HL-60/S4 treated with retinoic acid at 250 ng/mL for 4 days and 3 days (cell line): ENCODE results near the gene DDX31.

Source experiments
- in situ Hi-C: fragments of 300-500 bp; cut with MboI; formaldehyde crosslinking; loops from 2 replicates; pipeline ENCODE4 v1.7.0; 2022; ENCODE audit warnings: low sequenced_read_pairs

Gene DDX31

DNA sequence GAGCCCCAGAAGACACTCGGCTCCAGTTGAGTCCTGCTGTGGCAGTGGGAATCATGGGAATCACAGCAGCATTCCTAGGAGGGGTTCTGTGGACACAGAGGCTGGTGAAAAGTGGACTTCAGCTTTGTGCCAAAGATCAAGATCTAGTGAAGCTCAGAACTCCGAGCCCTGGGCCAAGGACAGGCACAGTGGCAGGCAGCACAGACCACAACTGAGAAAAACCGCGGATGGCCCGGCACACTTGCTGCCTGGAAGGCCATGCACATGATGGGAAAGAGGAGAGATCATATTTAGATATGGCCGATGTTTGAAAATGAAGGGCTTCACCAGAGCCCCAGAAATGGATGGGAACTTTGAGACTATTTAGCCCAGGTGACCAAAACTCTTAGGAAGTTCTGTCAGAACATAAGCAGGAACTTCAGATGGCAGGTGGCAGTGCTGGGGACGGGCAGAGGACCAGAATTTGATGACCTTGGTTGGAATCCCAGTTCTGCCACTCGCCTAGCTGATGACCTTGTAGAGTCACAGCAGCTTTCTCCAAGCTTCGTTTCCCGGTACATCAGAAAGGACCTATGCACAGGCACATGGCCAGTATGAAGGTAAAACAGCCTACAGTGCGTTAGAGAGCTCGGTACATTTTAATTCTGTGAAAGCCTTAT, 69.3 kb downstream of the DDX31 start:
- in situ Hi-C loops, result no loop called here

DNA sequence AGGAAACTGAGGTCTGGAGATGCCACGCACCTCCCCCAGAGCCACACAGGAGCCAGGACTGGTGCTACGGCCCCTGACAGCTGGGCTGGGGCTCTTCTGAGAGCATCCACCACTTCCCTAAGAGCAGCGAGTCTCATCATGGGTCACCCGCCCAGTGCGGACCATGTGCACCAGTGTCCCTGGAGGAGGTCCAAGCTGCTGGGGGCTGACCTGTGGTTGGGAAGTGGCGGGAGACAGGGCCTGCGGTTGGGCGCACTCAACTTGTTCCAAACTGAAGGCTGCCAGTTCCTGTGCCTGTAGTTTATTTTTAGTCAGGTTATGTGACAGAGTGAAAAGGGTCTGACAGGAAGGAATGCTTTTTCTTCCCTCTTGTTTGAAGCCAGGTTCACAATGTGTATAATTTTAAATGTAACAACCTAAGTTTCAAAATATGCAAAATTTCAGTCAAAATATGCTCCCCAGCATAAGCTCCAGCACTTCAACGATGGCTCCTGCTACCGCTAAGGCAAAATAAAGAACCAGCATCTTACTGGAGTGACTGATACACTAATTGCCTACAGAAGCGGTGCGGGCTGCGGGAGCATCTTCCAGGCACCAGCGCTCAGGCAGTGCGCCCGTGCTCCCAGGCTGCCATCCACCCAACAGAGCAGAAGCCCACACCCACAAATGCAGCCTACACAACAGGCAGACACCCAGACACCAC, 72.6 kb downstream of the DDX31 start:
- in situ Hi-C loops, result no loop called here

DNA sequence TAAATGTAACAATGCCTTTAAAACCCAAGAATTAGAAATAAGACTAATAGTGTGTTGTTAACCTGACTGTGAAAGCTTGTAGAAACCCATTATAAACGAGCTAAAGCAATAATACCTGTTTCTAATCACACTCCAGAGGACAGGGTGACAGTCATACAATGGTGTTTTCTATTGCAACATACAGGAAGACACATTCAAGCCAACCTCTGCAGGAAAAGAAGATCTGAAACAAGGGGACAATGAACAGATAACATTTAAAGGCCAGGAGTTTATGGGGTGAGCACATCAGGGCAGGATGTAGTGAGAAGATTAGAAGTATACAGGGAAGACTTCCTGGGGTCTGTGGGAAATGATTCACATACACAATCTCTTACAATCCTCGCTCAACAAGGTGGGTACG, 73.6 kb downstream of the DDX31 start:
- in situ Hi-C loops, result no loop called here

DNA sequence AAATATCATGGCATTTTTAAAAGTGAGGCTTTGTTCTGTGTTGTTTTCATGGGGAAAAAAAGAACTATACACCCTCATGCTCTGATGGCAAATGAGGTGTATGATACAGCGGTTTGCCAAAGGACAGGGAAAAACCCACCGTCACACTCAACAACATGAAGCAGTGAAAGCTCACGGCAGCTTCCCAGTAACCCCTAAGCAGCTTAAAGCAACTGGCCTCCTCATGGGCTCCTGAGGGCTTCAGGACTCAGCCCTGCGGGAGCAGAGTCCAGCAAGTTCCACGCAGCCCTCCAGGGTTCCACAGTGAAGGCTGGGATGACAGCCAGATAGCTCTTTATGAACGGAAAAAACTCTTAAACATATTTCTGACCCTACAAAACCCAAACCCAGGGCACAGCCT, 74.5 kb downstream of the DDX31 start:
- in situ Hi-C loops, result no loop called here

GRCh38 chr9:132594412-132594811, 75.4 kb downstream of the DDX31 start:
- in situ Hi-C loops, result no loop called here

DNA sequence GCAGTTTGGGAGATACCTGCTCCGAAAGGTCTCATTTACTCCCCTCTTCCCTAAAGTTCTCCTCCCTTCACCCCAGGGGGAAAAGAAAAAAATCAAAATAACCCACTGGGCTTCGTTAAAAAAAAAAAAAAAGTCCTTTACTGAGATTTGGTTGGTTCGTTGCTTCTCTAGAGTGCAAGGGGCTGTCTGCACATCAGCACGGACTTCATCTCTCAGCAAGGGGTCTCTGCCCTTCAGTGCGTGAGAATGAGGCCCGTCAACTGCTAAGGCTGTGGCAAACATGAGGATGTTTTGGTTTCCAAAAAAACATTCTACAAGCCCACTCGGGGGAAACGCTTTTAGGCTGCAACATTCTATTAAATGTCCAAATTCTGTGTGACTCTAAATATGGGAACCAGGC, 77.3 kb downstream of the DDX31 start:
- in situ Hi-C loops, result no loop called here

GRCh38 chr9:132591751-132592314, 78.0 kb downstream of the DDX31 start:
- in situ Hi-C loops, result no loop called here

GRCh38 chr9:132591244-132591643, 78.5 kb downstream of the DDX31 start:
- in situ Hi-C loops, result no loop called here

GRCh38 chr9:132590318-132591182, 79.2 kb downstream of the DDX31 start:
- in situ Hi-C loops, result no loop called here

DNA sequence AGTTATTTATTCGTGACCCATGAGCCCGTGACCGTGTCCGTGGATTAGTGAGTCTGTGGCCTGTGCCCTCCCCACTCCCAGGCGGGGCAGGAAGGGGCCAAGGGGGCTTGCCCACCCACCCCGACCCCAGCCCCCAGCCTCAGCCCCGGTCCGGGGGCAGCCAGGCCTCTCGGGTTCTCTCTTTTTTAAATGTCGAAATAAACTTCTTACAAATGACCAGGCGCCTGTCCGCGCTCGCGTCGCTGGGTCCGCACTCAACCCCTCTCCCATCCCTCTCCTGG, 79.8 kb downstream of the DDX31 start:
- in situ Hi-C loops, result no loop called here

DNA sequence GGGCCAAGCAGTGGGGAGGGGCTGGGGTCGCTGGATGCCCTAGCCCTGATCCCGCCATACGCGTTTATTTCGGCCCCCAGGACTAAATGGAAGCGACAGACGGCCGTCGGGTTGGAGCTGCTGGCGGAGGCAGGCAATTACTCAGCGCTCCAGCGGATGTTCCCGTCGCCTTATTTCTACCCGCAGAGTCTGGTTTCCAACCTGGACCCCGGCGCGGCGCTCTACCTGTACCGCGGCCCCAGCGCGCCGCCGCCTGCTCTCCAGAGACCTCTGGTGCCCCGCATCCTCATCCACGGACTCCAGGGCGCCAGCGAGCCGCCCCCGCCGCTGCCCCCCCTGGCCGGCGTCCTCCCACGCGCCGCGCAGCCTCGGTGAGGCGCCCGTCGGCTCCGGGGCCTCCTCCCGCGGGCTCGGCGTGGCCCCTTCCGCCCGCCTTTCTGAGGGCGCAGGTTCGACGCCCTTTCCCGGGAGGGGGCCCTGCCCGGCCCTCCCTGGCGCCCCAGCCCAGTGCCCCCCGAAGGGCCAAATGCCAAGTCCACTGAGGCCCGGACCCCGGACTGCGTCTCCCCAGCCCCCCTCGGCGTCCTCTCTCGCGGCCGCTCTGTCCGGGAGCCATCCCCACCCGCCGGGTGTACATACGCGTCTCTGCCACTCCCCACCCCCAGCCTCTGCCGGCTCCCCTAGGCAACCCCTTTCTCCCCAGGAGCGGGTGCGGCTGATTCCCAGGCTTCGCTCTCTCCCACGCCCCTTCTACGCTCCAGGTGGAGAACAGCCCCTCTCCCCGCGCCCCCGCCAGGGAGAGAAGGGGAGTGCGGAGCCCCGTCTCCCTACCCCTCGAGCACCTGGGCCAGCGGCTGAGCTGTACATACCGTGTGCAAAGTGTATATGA, 80.4 kb downstream of the DDX31 start:
- in situ Hi-C loops, result no loop called here

DNA sequence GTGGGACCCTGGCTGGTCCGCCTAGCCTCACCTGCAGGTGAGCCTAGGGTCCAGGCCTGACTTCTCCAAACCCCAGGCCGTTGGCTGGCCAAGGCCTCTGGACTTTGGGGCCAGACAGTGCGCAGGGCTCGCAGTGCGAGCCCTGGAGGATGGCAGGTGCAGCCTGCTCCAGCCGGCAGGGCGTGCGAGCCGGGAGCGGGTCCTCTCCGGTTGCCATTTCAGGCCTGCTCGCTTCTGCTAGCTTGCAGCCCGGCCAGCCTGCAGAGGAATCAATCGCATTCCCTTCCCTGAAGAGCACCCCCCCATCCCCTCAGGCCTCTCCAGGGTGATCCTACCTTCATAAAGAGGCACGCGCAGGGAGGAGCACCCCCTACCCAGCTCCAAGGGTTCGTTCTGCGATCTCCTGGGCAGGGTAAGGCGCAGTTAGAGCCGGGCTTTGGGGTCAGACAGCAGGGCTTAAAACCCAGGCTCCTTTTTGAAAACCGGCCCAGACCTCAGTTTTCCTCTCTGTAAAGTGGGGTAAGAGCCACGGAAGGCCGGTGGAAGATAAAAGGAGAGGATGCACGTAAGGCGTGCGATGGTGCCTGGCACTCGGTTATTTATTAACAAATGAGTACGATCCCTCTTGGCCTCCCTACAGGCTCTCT, 81.2 kb downstream of the DDX31 start:
- in situ Hi-C loops, result no loop called here

- in situ Hi-C loops, result no loop called here
These were observed 81.7 kb downstream of the DDX31 start for GRCh38 chr9:132588098-132588497.

GRCh38 chr9:132587592-132587955, 82.2 kb downstream of the DDX31 start:
- in situ Hi-C loops, result no loop called here

- in situ Hi-C loops, result no loop called here
These were observed 82.8 kb downstream of the DDX31 start for GRCh38 chr9:132586830-132587591.

DNA sequence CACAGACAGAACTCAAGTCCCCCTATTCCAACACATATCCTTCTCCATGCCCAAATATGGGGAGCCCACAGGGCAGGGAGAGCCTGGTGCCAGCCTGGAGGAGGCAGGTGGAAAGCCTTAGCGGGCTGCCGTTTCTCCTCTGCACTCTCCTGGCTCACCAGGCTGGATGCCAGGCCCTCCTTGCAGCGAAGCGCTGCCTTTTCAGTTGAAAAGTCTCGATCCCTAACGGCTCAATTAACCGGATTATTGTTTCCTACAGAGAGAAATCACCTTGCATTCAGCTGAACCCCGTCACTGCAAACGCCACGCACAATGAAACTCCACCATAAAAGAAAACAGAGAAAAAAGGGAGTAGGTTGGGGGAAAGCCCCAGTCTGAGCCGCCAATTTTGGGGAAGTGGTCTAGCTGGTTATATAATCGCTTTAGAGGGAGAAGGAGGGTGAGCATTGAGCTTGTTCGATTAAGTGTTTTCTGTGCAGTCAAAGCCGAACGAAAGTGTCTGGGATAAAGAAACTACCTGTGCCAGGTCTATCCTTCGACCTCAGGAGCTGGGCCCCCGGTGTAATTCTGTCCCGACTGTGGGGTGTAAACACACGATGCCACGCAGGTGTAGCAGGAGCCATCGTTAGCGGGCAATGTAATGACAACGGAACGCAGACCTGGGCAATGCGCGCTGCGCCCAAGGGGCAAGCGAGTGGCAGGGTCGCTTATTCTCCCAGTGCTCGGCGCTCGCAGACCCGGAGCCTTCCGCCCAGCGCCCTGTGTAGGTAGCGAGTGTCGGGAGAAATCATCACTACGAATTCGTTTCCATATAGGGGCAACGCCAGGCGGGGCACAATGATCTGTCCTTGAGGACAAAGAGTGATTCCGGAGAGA, 83.6 kb downstream of the DDX31 start:
- in situ Hi-C loops, result no loop called here

DNA sequence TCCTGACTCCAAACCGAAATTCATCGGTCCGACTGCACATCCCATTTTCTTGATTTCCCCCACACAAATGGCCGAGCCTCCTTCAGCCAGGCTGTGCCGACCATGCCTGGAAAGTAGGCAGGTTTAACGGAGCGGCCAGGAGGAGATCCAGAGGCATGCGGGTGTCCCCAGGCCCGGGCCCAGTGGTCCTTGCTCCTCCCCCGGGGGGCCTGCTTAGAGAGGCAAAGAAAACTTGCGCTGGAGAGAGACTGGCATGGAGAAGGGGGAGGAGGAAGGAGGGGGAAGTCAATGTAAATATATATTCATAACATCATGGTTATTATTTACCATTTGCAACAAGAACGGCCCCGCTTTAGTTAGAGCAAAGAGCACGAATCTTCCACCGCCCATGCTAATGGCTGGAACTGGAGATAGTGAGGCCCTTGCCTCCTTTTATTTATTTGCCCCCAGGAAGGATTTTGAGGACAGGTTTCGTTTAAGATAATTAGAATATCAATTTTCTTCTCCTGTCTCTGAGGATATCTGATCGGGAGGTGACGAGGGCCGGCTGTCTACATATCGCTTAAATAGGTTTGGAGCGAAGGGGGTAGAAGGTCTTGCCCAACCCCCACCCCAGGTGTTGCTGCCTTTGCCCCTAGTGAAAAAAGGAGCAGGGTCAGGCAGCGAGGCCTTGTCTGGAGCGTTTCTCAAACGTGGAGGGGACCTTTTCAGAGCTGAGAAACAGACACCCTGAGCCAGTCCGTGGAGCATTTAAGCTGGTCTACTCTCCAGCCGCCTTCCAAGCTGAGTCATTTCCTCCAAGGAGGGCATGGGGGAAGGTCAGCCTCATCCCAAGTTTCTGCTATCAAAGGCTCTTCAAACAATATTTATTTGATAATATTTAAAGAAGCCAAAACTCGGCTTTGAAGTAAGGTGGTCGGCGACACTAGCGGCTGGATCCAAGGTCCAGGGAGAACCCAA, 84.9 kb downstream of the DDX31 start:
- in situ Hi-C loops, result no loop called here
